ENCODE data around the gene OSTN. TPM values are rescaled to one million over a fixed set of nuclear protein-coding genes. Genes with fewer than 3 reads are reported as not detected.
"Not testable (repeated sequence)": the region's sequence is repeated elsewhere in the genome, so short reads cannot be mapped to it uniquely, and the experiment has no call there.

Gene OSTN
- total and polyA plus RNA-seq, 11 donors: 0.27 to 3.7 (median 0.51) TPM; not detected in 7

GRCh38 chr3:191240486-191240885, 41.4 kb downstream of the OSTN start:
- H3K27ac ChIP-seq: no peak overlapping the region
- H3K4me1 ChIP-seq: peaks cover 0 to 10% (median 0%) of the 10 kb centered on the region in 12 donors
- H3K36me3 ChIP-seq: no peaks in the 10 kb centered on the region
- no peak for ATAC-seq
- no peaks in the 10 kb centered on the region for H3K9me3 ChIP-seq
- intact Hi-C loops (cut with DNase I): loop anchor here in 7 of 10 donors (5.0 to 10.0 kb wide), 6 partner anchors 84 to 157 kb away; partner anchors contain the start of genes CCDC50 (in 1 of the 7) and UTS2B (in 1 of the 7)
- DNase-seq: no peak
- no peak overlapping the region for H3K4me3 ChIP-seq
- TF ChIP-seq POLR2A (IDR thresholded peaks at IDR 0.05): no peak
- TF ChIP-seq CTCF (IDR thresholded peaks at IDR 0.05): no peak
- WGBS, 4 donors: 73 to 89% (median 84%) methylated on average over 5 of the region's 5 CpGs
- H3K27me3 ChIP-seq: no peaks in the 10 kb centered on the region

GRCh38 chr3:191244242-191244867, 45.3 kb downstream of the OSTN start:
- intact Hi-C loops (cut with DNase I): loop anchor here in 7 of 10 donors (5.0 to 10.0 kb wide), 6 partner anchors 80 to 153 kb away; partner anchors contain the start of genes CCDC50 (in 1 of the 7) and UTS2B (in 1 of the 7)
- no peaks in the 10 kb centered on the region for H3K9me3 ChIP-seq
- H3K27ac ChIP-seq: peak overlapping the region in 1 of 12 donors; percentile 30
- WGBS, 4 donors: 18 to 38% (median 31%) methylated on average over 2 of the region's 2 CpGs
- H3K4me1 ChIP-seq: peaks cover 0 to 10% (median 0%) of the 10 kb centered on the region in 12 donors
- DNase-seq: no peak
- H3K4me3 ChIP-seq: no peak overlapping the region
- H3K27me3 ChIP-seq: no peaks in the 10 kb centered on the region
- TF ChIP-seq CTCF (IDR thresholded peaks at IDR 0.05): peak; percentile 30 to 62 (median 48)
- TF ChIP-seq POLR2A (IDR thresholded peaks at IDR 0.05): no peak
- no peaks in the 10 kb centered on the region for H3K36me3 ChIP-seq
- no peak for ATAC-seq

DNA sequence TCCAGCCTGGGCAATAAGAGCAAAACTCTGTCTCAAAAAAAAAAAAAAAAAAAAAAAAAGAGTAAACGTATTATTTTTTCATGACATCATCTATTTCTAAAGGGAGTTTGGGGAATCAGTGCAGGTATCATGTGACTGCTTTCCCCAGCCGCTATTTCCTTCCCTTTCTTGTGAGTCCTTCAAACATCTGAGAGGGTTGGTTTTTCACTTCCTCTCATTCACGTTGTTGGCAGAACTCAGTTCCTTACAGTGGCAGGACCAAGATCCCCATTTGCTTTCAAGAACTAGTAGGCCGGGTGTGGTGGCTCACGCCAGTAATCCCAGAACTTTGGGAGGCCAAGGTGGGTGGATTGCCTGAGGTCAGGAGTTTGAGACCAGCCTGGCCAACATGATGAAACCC, 47.0 kb downstream of the OSTN start:
- not testable (repeated sequence) for H3K4me1 ChIP-seq, H3K9me3 ChIP-seq, H3K36me3 ChIP-seq, H3K4me3 ChIP-seq, H3K27me3 ChIP-seq
- intact Hi-C loops (cut with DNase I): loop anchor here in 5 of 10 donors (5.0 to 10.0 kb wide), 5 partner anchors 79 to 151 kb away; partner anchors contain the start of genes CCDC50 (in 1 of the 5) and UTS2B (in 1 of the 5)
- peak overlapping the region in 1 of 12 donors; percentile 77 for H3K27ac ChIP-seq
- DNase-seq (peak in 1 of 5 donors; percentile 38), ATAC-seq (peak in 3 of 4 donors; percentile 49 to 64 (median 61))
- 68 to 79% (median 72%) methylated on average over 5 of the region's 5 CpGs for WGBS, 4 donors

- H3K9me3 ChIP-seq: no peaks in the 10 kb centered on the region
- WGBS, 4 donors: 91 to 97% (median 96%) methylated on average over 1 of the region's 1 CpG
- intact Hi-C loops (cut with DNase I): loop anchor here in 5 of 10 donors (5.0 to 10.0 kb wide), 5 partner anchors 78 to 151 kb away; partner anchors contain the start of genes CCDC50 (in 1 of the 5) and UTS2B (in 1 of the 5)
- no peaks in the 10 kb centered on the region for H3K36me3 ChIP-seq
- H3K27ac ChIP-seq: peak overlapping the region in 1 of 12 donors; percentile 43
- no peak for DNase-seq
- no peaks in the 10 kb centered on the region for H3K27me3 ChIP-seq
- peaks cover 0 to 6% (median 0%) of the 10 kb centered on the region in 12 donors for H3K4me1 ChIP-seq
- H3K4me3 ChIP-seq: no peak overlapping the region
- TF ChIP-seq CTCF (IDR thresholded peaks at IDR 0.05) (no peak), POLR2A (IDR thresholded peaks at IDR 0.05) (no peak)
- ATAC-seq: no peak
These were observed 47.6 kb downstream of the OSTN start for GRCh38 chr3:191246630-191247029.
